Mesenchymal stem cell (in vitro differentiated cells and primary cell): ENCODE measurements around the gene GULP1.
A peak's percentile ranks its signal among the peaks of the same experiment; 100 is the strongest.

Source experiments
- DNase-seq: peaks from one replicate; pipeline ENCODE4 v3.0.0-alpha.2; 2013
- H2AFZ ChIP-seq: one replicate; pipeline ENCODE4 v1.6.1; 2013; ENCODE audit warnings: low read depth, mild to moderate bottlenecking, control low read depth, inconsistent platforms, low read length, moderate library complexity
- H2AK5ac ChIP-seq: 2 replicates; pipeline ENCODE4 v1.6.1; 2013; ENCODE audit warnings: low read length, moderate library complexity, mild to moderate bottlenecking, inconsistent platforms; ENCODE audit not compliant: severe bottlenecking
- H2BK120ac ChIP-seq: one replicate; pipeline ENCODE4 v1.6.1; 2013; ENCODE audit warnings: low read depth, mild to moderate bottlenecking, inconsistent platforms, low read length, moderate library complexity
- H2BK12ac ChIP-seq, 2 experiments: one replicate each; pipeline ENCODE4 v1.6.1; 2013; ENCODE audit warnings: inconsistent platforms in 2 of 2, low read length in 2 of 2, mild to moderate bottlenecking in 2 of 2, moderate library complexity in 2 of 2, control low read depth in 1 of 2
- H2BK15ac ChIP-seq: one replicate; pipeline ENCODE4 v1.6.1; 2013; ENCODE audit warnings: mild to moderate bottlenecking, low read depth, inconsistent platforms; ENCODE audit not compliant: poor library complexity, severe bottlenecking
- H2BK5ac ChIP-seq: 2 replicates; pipeline ENCODE4 v1.6.1; 2013; ENCODE audit warnings: low read depth, mild to moderate bottlenecking, low read length, control low read depth, inconsistent platforms; ENCODE audit not compliant: poor library complexity, severe bottlenecking
- H3K14ac ChIP-seq, 2 experiments: one replicate each; pipeline ENCODE4 v1.6.1; 2013; ENCODE audit warnings: inconsistent platforms in 2 of 2, low read length in 2 of 2, control low read depth in 1 of 2, mild to moderate bottlenecking in 1 of 2, moderate library complexity in 1 of 2
- H3K18ac ChIP-seq, 2 experiments: one replicate each; pipeline ENCODE4 v1.6.1; 2013; ENCODE audit warnings: inconsistent platforms in 2 of 2, low read length in 2 of 2, control low read depth in 1 of 2, low read depth in 1 of 2, mild to moderate bottlenecking in 1 of 2
- H3K23ac ChIP-seq, 2 experiments: one replicate each; pipeline ENCODE4 v1.6.1; 2013; ENCODE audit warnings: inconsistent platforms in 2 of 2, low read length in 2 of 2, mild to moderate bottlenecking in 2 of 2, moderate library complexity in 2 of 2, control low read depth in 1 of 2
- H3K27ac ChIP-seq: 2 replicates; pipeline ENCODE4 v1.5.1; 2013; ENCODE audit warnings: mild to moderate bottlenecking, moderate library complexity, low read length, control low read depth, inconsistent platforms; ENCODE audit not compliant: poor library complexity, severe bottlenecking
- H3K27me3 ChIP-seq, 2 experiments: 2 replicates each; pipeline versions ENCODE4 v1.6.1 to v1.7.0; 2013; ENCODE audit warnings: low read length in 2 of 2, mild to moderate bottlenecking in 2 of 2, moderate library complexity in 2 of 2, control low read depth in 1 of 2, inconsistent platforms in 1 of 2; ENCODE audit not compliant: control insufficient read depth in 1 of 2, insufficient read depth in 1 of 2
- H3K36me3 ChIP-seq, 2 experiments: 2 replicates each; pipeline versions ENCODE4 v1.6.1 to v1.7.0; 2013; ENCODE audit warnings: low read length in 2 of 2, control low read depth in 1 of 2, inconsistent platforms in 1 of 2, low read depth in 1 of 2, mild to moderate bottlenecking in 1 of 2; ENCODE audit not compliant: insufficient read depth in 2 of 2, control insufficient read depth in 1 of 2
- H3K4ac ChIP-seq, 2 experiments: one replicate each; pipeline ENCODE4 v1.6.1; 2013; ENCODE audit warnings: inconsistent platforms in 2 of 2, low read length in 2 of 2, mild to moderate bottlenecking in 2 of 2, moderate library complexity in 2 of 2, control low read depth in 1 of 2, low read depth in 1 of 2
- H3K4me1 ChIP-seq: 2 replicates; pipeline ENCODE4 v1.6.1; 2013; ENCODE audit warnings: low read depth, low read length, control low read depth; ENCODE audit not compliant: control insufficient read depth, insufficient read depth
- H3K4me2 ChIP-seq: 2 replicates; pipeline ENCODE4 v1.6.1; 2013; ENCODE audit warnings: low read length, mild to moderate bottlenecking, inconsistent platforms; ENCODE audit not compliant: poor library complexity, severe bottlenecking
- H3K4me3 ChIP-seq, 2 experiments: 2 replicates each; pipeline versions ENCODE4 v1.5.1 to v1.7.0; 2013; ENCODE audit warnings: low read length in 2 of 2, mild to moderate bottlenecking in 2 of 2, control low read depth in 1 of 2, low read depth in 1 of 2; ENCODE audit not compliant: insufficient read depth in 1 of 2
- H3K79me1 ChIP-seq: replicated peaks from 2 replicates; pipeline ENCODE4 v1.6.1; 2013; ENCODE audit warnings: mild to moderate bottlenecking, control low read depth, low read length, inconsistent platforms; ENCODE audit not compliant: poor library complexity, severe bottlenecking
- H3K9ac ChIP-seq: 2 replicates; pipeline ENCODE4 v1.7.0; 2013; ENCODE audit warnings: mild to moderate bottlenecking, low read length, moderate library complexity
- H3K9me3 ChIP-seq: 2 replicates; pipeline ENCODE4 v1.7.0; 2013; ENCODE audit warnings: mild to moderate bottlenecking, low read length; ENCODE audit not compliant: control insufficient read depth
- H4K8ac ChIP-seq: one replicate; pipeline ENCODE4 v1.6.1; 2013; ENCODE audit warnings: inconsistent platforms, mild to moderate bottlenecking, low read length, moderate library complexity
- H4K91ac ChIP-seq: one replicate; pipeline ENCODE4 v1.6.1; 2013; ENCODE audit warnings: mild to moderate bottlenecking, low read length, inconsistent platforms
- WGBS: methylation state at CpG from one replicate; pipeline ENCODE4 v1.1.7; 2013; ENCODE audit warnings: mixed read lengths; 5-methylcytosine and 5-hydroxymethylcytosine counted together

GULP1 gene

DNA sequence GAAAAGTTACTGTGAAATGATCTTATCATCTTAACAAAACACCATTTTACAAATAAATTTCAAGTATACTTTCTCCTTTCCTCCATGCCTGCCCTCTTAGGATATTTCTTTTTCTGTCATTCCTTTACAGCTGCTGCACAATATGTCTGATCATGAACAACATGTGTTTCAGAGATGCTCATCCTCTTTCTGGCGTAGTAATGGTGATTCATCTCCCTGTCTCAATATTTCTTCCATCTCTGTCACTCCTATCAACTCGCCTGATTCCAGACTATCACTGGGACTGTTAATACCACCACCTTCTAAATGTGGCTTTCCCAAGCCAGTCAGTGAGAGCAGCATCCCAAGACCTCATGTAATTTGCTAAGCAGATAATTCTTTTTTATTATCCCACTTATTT is 290.5 kb downstream of the GULP1 start:
- Histone ChIP-seq H2BK120ac (no peak overlapping the region), H2BK5ac (no peak overlapping the region), H3K14ac (peak overlapping the region in 1 of 2 experiments; percentile 7), H4K8ac (no peak overlapping the region), H3K27me3 (no peaks in the 10 kb centered on the region), H3K9me3 (no peaks in the 10 kb centered on the region), H3K4me3 (no peak overlapping the region), H3K79me1 (no peaks in the 10 kb centered on the region), H3K4me2 (no peak overlapping the region), H2AK5ac (no peak overlapping the region), H3K36me3 (peaks cover 0 to 5% of the 10 kb centered on the region in 2 experiments), H3K9ac (no peak overlapping the region), H2AFZ (no peak overlapping the region), H3K4me1 (no peaks in the 10 kb centered on the region), H4K91ac (no peak overlapping the region), H2BK15ac (no peak overlapping the region), H2BK12ac (no peak overlapping the region), H3K23ac (no peak overlapping the region), H3K4ac (no peak overlapping the region), H3K27ac (no peak overlapping the region), H3K18ac (no peak overlapping the region)
- no peak for DNase-seq
- 63% methylated on average over 2 of the region's 2 CpGs for WGBS

DNA sequence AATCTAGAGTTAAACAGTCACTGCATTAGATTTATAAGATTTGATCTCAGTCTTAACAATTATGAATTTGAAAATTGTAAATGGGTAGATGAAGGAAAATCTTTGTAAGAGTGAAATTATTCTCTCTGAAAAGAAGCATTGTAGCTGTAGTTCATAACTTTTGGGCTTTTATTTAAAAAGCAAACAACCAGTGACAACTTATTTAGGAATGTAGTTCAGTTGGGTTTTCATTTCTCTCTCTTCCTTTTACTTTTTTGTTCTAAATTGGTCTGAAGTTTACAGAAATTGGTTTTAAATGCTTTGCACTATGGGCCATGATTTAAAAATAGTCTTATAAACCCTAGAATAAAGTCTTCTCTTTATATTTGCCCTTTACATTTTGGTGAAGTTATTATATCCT is 296.6 kb downstream of the GULP1 start:
- no peaks in the 10 kb centered on the region for H3K9me3 ChIP-seq
- H3K27me3 ChIP-seq = no peaks in the 10 kb centered on the region
- H3K4ac ChIP-seq = no peak overlapping the region
- no peak overlapping the region for H4K91ac ChIP-seq
- H2BK15ac ChIP-seq = no peak overlapping the region
- H4K8ac ChIP-seq = no peak overlapping the region
- H3K9ac ChIP-seq = no peak overlapping the region
- no peak overlapping the region for H3K4me3 ChIP-seq
- H3K23ac ChIP-seq = no peak overlapping the region
- no peak overlapping the region for H3K14ac ChIP-seq
- no peak overlapping the region for H3K4me2 ChIP-seq
- H2BK12ac ChIP-seq = no peak overlapping the region
- H2BK120ac ChIP-seq = no peak overlapping the region
- no peak for DNase-seq
- H3K36me3 ChIP-seq = peaks cover 0 to 5% of the 10 kb centered on the region in 2 experiments
- no peak overlapping the region for H2AFZ ChIP-seq
- no peak overlapping the region for H2AK5ac ChIP-seq
- no peaks in the 10 kb centered on the region for H3K4me1 ChIP-seq
- H3K27ac ChIP-seq = no peak overlapping the region
- H3K18ac ChIP-seq = no peak overlapping the region
- no peak overlapping the region for H2BK5ac ChIP-seq
- H3K79me1 ChIP-seq = no peaks in the 10 kb centered on the region

DNA sequence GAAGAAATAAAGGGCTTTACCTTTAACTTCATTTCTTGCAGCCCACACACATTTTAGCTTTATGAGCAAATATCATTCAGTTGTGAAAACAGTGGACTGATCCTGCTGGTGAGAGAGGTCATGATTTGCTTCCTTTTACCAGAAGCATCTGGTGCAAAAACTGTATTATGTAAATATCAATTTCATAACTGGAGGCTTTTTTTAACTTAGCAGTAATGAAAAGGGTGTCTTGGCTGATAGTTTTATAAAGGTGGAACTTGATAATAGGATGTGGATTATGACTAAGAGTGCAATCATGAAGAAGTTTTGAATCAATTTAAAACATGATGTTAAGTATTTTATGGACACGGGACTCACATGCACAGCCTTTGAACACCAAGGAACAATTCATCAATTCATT is 304.4 kb downstream of the GULP1 start:
- H3K79me1 ChIP-seq = no peaks in the 10 kb centered on the region
- H2AFZ ChIP-seq = no peak overlapping the region
- no CpG with 5 or more reads among the region's 1 CpG for WGBS
- no peak overlapping the region for H3K23ac ChIP-seq
- DNase-seq = no peak
- H2AK5ac ChIP-seq = no peak overlapping the region
- H2BK120ac ChIP-seq = no peak overlapping the region
- no peak overlapping the region for H3K4me3 ChIP-seq
- H2BK12ac ChIP-seq = no peak overlapping the region
- no peak overlapping the region for H3K9ac ChIP-seq
- no peak overlapping the region for H3K18ac ChIP-seq
- no peaks in the 10 kb centered on the region for H3K4me1 ChIP-seq
- H3K4me2 ChIP-seq = no peak overlapping the region
- no peak overlapping the region for H3K4ac ChIP-seq
- H2BK15ac ChIP-seq = no peak overlapping the region
- no peak overlapping the region for H4K91ac ChIP-seq
- no peak overlapping the region for H3K27ac ChIP-seq
- H3K36me3 ChIP-seq = no peaks in the 10 kb centered on the region
- no peaks in the 10 kb centered on the region for H3K27me3 ChIP-seq
- no peak overlapping the region for H2BK5ac ChIP-seq
- H3K14ac ChIP-seq = no peak overlapping the region
- no peak overlapping the region for H4K8ac ChIP-seq
- H3K9me3 ChIP-seq = no peaks in the 10 kb centered on the region

DNA sequence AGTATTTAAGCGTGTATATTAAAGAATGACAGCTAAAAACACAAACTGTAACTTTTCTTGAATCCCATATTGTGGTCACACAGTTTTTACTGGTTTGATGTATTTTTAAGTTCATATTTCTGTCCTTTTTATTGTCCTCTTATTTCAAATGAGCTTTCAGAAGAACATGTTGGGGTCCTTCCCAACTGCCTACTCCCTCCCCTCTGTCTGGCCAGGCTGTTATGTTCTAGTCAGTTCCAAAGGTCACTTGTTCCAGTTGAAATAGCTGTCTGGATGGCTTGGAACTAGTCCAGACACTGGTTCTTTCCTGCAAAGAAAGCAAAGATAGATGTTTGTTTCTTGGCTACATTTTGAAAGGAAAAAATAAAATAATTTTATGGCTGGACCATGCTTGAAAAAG is 306.9 kb downstream of the GULP1 start:
- no peak overlapping the region for H3K4me3 ChIP-seq
- H3K9me3 ChIP-seq = no peaks in the 10 kb centered on the region
- no CpG with 5 or more reads among the region's 1 CpG for WGBS
- H4K8ac ChIP-seq = no peak overlapping the region
- H3K36me3 ChIP-seq = no peaks in the 10 kb centered on the region
- H2BK120ac ChIP-seq = no peak overlapping the region
- H3K4me2 ChIP-seq = no peak overlapping the region
- no peak overlapping the region for H3K9ac ChIP-seq
- no peak overlapping the region for H2AK5ac ChIP-seq
- no peak overlapping the region for H4K91ac ChIP-seq
- DNase-seq = peak; percentile 24
- H3K14ac ChIP-seq = no peak overlapping the region
- no peak overlapping the region for H3K27ac ChIP-seq
- no peaks in the 10 kb centered on the region for H3K79me1 ChIP-seq
- no peak overlapping the region for H2BK15ac ChIP-seq
- no peak overlapping the region for H2BK5ac ChIP-seq
- no peaks in the 10 kb centered on the region for H3K4me1 ChIP-seq
- H2AFZ ChIP-seq = no peak overlapping the region
- no peak overlapping the region for H3K18ac ChIP-seq
- H3K23ac ChIP-seq = no peak overlapping the region
- no peaks in the 10 kb centered on the region for H3K27me3 ChIP-seq
- H2BK12ac ChIP-seq = no peak overlapping the region
- no peak overlapping the region for H3K4ac ChIP-seq
